NT2/D1 (cell line): ENCODE measurements around the gene FNDC1.

Experiments used
- SUZ12 ChIP-seq: IDR thresholded peaks from 2 replicates; pipeline ENCODE4 v1.6.1; 2011; ENCODE audit not compliant: insufficient read length, insufficient read depth; ENCODE audit errors: extremely low read depth
- YY1 ChIP-seq: IDR thresholded peaks from 2 replicates; pipeline ENCODE4 v1.6.1; 2011; ENCODE audit not compliant: insufficient read length, insufficient read depth
- ZNF274 ChIP-seq: IDR thresholded peaks from 2 replicates; pipeline ENCODE4 v1.6.1; 2011; ENCODE audit warnings: mild to moderate bottlenecking, low read depth, low read length

DNA sequence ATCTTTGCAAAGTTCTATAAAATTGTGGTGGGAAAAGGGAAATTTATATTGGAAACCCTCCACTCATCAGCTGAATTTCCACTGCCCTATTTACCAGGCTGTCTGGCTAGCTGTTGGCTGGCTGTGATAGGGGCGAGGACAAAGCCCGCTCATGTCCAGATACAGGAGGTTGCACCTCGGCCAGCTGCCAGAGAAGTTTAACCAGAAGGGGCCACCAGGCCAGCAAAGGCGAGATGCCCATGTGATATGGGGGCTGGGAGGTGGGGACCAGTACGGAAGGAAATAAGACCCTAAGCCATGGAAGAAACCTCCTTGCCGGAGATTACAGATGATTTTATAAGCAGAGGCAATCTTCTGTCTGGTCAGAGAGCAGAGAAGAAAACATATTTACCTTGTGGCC lies 143.8 kb downstream of the FNDC1 start:
- TF ChIP-seq YY1 = no peak
- TF ChIP-seq ZNF274 = no peak
- no peak for TF ChIP-seq SUZ12
